Medulla oblongata (tissue), 1 donor: ENCODE measurements around the gene ZNF605.
"Not testable (repeated sequence)": the region's sequence is repeated elsewhere in the genome, so short reads cannot be mapped to it uniquely, and the experiment has no call there.

Experiments
- DNase-seq: peaks from one replicate; pipeline ENCODE4 v3.0.0-alpha.2; 2015; ENCODE audit errors: extremely low spot score

ZNF605 gene

DNA sequence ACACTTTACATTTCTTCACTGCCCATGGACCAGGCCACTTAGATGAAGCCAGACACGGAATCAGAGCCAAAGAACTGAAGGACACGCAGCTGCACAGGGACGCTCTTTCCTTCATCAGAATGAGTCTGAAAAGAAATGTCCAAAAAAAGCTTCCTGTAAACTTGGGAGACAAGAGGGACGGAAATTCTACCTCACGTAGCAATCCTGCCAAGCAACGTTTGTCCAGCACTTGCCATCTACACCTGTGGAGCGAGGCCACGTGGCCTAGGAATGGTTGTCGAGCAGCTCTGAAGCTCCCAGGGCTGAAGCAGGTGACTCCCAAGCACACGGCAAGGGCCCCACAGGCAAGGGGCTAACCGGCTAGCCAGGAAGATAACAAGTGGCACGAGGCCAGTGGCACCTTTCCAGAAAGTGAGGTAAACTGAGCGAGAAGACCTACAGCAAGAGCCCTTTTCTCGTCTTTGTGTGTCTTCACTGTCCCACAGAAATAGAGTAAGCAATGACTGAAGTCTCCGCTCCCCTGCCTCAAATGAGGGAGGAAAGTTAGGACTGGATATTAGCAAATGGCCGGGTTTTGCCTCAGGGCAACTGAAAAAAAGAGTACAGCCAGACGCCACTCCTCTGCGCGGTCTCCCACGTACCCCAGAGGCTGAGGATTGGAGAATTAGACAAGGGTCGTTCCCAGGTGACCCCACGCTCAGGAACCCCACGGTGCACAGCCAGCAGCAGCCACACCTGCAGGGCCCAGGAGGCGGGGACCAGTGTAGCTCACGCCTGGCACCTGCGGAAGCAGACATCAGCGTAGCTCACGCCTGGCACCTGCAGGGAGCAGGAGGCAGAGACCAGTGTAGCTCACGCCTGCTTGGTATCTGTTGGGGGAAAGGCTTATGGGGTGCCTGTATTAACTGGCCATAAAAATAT, 7.7 kb downstream of the ZNF605 start:
- DNase-seq, result no peak

DNA sequence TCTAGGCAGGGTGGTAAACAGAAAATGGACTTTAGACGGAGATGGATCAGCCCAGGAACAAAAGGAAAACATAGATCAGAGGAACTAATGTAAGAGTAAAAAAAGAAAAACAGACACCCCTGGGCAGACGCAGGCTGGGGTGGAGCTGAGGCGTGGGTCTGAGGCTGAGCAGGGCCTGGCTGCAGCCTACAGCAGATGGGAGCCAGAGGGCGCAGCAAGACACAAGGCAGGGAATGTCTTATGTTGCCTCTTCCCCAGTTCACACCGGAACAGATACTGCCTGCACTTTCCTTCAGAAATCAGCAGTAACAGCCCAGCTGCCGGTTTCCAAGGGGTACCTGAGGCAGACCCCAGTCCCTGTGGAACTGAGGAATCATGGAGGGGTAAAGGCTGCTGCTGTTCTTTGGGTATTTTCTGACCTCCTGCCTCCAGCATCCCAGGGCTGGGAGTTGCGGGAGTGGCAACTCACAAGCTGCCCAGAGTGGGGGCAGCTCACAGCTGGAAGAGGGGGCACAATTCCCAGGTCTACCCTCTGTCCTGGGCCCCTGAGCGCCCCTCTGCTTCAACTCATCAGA, 9.8 kb downstream of the ZNF605 start:
- DNase-seq, result no peak

DNA sequence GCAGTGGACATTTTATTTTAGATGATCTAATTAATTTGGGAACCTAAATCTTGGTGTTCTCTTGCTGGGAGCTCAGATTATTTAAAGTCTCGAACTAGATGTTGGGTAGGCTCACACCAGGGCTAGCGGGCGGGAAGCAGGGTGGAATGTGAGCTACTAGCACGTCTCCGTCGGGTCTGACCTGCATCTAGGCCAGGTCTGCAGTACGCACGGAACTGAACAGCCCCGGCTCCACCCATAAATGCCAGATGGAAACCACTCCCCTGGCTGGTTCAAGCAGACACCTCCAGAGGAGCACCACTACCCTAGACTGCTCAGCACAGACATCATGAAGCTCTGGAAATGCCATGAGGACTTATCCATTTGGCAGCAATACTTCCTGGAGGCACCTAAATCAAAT, 10.3 kb downstream of the ZNF605 start:
- DNase-seq, result no peak

GRCh38 chr12:132942611-132943010, 13.5 kb downstream of the ZNF605 start:
- no peak for DNase-seq

GRCh38 chr12:132941336-132941954, 14.7 kb downstream of the ZNF605 start:
- no peak for DNase-seq

DNA sequence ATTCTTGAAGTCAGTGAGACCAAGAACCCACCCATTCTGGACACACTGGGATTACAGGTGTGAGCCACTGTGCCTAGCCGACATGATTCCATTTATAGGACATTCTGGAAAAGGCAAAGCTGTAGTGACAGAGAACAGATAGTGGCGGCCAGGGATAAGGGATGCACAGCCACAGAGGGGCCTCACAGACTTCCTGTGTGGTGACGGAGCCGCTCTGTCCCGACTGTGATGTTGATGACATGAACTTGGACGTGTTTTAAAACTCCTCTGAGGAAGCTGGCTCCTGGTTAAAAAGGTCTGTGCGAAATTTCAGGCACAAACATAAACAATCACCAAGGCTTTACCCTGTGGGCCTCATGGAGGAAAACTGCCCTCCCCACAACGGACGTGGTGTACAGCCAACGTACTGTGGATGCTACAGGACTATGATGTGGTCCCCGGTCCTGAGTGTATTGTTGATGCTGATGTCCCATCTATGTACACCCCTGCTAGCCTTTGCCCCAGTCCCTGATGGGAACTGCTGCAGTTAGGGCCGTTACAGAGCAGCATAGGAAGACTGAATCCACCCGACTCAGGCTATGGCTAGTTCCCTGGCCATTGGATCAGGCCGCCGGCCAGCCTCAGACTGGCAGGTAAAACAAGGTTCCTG, 15.9 kb downstream of the ZNF605 start:
- DNase-seq, result no peak

DNA sequence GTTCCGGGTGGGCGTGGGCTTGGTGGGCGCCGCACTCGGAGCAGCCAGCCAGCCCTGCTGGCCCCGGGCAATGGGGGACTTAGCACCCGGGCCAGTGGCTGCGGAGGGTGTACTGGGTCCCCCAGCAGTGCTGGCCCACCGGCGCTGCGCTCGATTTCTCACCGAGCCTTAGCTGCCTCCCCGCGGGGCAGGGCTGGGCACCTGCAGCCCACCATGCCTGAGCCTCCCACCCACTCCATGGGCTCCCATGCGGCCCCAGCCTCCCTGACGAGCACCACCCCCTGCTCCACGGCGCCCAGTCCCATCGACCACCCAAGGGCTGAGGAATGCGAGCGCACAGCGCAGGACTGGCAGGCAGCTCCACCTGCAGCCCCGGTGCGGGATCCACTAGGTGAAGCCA, 17.3 kb downstream of the ZNF605 start:
- DNase-seq, result not testable (repeated sequence)

DNA sequence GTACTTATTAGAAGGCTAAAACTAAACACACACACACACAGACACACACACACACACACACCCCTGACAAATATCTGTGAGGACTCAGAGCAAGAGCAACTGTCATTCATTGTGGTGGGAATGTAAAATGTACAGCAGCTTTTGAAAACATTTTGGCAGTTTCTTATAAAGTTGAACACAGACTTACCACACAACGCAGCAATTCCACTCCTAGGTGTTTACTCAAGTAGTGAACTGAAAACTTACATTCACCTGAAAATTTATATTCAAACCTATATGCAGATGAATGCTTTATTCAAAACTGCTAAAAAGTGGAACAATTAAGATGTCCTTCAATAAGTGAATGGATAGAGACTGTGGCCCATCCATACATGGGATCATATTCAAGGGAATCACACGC, 18.6 kb downstream of the ZNF605 start:
- no peak for DNase-seq

- DNase-seq, result not testable (repeated sequence)
Observed at GRCh38 chr12:132936921-132937320, 19.2 kb downstream of the ZNF605 start.

GRCh38 chr12:132936163-132936562, 19.9 kb downstream of the ZNF605 start:
- no peak for DNase-seq

DNA sequence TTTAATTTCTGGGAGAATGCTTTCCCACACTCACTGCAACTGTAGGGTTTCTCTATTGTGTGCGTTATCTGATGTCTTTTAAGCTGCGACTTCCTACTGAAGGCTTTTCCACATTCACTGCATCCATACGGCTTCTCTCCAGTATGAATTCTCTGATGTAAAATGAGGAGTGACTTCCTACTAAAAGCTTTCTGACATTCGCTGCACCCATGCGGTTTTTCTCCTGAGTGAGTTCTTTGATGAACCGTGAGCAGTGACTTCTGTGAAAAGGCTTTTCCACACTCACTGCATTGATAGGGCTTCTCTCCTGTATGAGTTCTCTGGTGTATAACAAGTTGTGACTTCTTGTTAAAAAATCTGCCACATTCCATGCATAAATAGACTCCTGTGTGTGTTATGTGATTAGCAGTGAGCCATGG, 29.7 kb downstream of the ZNF605 start:
- no peak for DNase-seq

DNA sequence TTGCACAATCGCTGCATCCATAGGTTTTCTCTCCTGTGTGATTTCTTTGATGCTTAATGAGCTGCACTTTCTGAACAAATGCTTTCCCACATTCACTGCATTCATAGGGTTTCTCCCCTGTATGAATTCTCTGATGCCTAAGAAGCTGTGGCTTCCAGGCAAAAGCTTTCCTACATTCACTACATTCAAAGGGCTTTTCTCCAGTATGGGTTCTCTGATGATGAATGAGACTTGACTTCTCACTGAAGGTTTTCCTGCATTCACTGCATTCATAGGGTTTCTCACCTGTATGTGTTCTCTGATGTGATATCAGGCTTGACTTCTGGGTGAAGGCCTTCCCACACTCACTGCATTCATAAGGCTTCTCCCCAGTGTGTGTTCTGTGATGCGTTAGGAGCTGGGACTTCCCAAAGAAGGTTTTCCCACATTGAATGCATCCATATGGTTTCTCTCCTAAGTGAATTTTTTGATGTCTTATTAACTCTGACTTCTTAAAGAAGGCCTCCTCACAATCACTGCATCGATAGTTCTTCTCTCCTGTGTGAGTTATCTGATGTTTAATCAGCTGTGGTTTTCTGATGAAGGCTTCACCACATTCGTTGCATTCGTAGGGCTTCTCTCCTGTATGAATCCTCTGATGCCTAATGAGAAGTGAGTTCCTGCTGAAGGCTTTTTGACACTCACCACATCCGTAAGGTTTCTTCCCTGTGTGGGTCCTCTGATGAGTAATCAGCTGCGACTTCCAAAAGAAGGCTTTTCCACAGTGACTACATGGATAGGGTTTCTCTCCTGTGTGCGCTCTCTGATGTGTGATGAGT, 30.3 kb downstream of the ZNF605 start:
- DNase-seq, result no peak

GRCh38 chr12:132924356-132924755, 31.8 kb downstream of the ZNF605 start:
- DNase-seq, result no peak

GRCh38 chr12:132923356-132923909, 32.7 kb downstream of the ZNF605 start:
- no peak for DNase-seq

GRCh38 chr12:132922676-132923075, 33.4 kb downstream of the ZNF605 start:
- DNase-seq, result no peak

GRCh38 chr12:132921685-132922084, 34.4 kb downstream of the ZNF605 start:
- DNase-seq, result no peak

- DNase-seq, result no peak
Observed at GRCh38 chr12:132918680-132919079, 37.4 kb downstream of the ZNF605 start.

- no peak for DNase-seq
Observed at GRCh38 chr12:132909030-132909368, 47.1 kb downstream of the ZNF605 start.

DNA sequence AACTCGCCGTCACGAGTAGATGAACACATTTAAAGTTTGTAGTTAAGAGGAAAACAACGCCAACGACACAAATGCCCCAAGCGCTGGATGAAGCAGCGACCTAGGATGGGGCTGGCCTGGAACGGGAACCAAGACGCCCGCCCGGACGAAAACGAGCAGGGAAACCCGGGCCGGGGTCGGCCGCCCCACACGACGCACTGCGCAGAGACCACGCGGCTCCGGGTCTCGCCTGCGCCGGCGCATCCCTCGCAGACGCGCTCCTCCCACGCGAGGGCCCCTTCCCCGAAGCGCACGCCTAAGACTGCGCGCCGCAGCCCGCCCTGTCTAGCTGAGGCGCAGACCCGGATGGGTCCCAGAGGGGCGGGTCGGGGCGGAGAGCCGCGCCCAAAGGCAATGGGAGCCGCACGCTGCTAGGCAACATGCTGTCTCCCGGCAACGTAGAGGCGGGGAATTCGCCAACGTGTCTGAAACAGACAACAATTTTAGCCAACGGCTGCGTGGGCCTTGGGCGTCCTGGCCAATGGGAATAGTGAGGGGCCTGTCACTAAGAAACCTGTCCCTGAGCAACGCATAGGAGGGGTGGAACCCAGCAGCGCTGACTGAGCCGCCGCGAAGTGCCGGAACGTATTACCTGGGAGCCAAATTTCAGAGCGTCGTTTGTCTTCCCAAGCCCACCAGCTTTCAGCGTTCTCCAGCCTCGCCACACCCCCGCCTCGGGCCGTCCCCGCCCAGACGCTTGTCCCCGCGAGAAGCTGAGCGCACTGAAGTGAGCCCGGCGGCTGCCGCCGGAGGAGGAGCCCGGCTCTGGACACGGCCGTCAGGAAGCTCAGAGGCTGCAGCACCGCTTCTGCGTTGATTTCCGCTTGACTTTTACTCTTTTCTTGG, 47.7 kb downstream of the ZNF605 start:
- DNase-seq, result peak; percentile 98

- not testable (repeated sequence) for DNase-seq
Observed at GRCh38 chr12:132907789-132908144, 48.3 kb downstream of the ZNF605 start.
